HG02870 (cell line): ENCODE results near the gene EMX1.

Experiments used
- ATAC-seq: cut with Tn5 transposase; IDR thresholded peaks from one replicate; pipeline ENCODE4 v1.9.1; 2021; ENCODE audit warnings: mild to moderate bottlenecking, moderate library complexity; ENCODE audit not compliant: unreplicated experiment

The EMX1 gene

DNA sequence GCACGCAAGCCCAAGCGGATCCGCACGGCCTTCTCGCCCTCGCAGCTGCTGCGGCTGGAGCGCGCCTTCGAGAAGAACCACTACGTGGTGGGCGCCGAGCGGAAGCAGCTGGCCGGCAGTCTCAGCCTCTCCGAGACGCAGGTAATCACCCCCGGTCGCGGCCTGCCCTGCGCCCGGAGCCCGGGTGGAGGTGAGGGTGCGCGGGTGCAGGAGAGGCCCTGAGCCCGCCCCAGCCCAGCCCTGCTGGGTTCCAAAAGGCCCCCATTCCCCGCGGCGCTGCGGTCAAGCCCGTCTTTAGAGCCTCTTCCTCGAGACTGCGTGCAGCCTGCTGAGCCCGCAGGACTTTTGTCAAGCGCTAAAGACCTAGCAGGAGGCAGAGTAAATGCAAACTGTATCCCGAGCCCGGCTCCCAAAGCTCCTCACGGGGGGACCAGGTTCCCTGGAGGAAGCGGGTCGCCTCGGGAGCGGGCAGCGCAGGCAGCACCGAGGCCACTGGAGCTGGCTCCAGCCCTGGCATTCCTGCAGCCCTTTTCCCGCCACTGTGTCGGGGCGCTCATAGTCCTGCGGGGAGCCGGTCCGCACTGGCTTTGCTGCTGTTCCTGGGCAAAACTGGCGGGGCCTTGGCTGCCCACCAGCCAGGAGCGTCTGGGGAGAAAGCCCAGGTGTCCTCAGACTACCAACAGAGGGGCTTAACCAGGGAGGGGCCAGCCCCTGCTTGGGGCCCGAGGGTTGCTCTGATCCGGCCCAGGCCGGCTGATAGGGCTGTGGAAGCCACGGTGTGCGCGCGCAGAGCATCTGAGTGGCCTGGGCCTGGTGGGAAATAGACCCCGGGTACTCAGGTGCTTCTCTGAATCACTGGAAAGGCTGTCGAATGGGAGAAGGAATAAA lies 7.3 kb downstream of the EMX1 start:
- no peak for ATAC-seq

DNA sequence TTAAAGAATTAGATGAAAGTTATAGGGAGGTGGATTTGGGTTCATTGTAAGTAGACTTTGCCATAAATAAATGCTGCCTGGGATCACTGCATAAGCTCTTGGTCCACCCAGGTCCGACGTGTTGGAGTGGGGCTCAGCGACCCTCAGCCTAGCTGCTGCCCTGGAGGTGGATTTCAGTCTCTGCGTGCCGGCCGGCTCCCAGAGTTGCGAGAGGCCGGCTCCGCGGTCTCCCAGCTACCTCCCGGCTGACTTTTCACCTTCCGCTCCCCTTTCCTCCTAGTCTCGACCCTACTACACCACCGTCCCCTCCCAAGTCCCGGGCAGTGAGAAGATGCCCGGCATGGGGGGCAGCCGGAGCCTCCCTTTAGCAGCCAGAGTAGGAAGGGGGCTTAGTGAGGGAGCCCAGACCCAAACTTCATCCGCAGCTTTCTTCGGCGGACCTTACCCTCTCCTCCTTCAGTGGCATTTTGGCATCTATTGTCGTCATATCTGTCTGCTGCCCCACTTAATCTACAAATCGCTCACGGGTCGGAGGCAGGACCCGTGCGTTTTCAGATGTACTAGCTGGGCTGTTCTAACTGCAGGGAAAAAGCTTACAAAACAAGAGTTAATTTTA lies 8.1 kb downstream of the EMX1 start:
- no peak for ATAC-seq

DNA sequence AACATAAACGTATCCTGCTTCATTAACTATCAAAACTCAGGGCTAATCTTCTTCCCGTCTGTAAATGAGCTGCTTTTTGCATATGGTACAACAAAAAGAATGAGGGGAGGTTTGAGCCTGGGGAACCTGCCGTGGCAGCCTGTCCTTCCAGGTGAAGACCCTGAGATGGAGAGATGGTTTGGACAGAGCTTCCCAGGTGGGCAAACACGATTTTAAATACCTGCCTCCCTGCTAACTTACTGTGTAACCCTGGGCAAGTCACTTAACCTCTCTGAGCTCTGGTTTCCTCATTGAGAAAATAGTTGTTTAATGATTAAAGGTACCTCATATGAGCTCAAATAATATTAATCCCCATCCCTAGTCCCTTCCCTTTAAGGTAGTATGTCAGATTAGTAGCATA lies 9.0 kb downstream of the EMX1 start:
- no peak for ATAC-seq

DNA sequence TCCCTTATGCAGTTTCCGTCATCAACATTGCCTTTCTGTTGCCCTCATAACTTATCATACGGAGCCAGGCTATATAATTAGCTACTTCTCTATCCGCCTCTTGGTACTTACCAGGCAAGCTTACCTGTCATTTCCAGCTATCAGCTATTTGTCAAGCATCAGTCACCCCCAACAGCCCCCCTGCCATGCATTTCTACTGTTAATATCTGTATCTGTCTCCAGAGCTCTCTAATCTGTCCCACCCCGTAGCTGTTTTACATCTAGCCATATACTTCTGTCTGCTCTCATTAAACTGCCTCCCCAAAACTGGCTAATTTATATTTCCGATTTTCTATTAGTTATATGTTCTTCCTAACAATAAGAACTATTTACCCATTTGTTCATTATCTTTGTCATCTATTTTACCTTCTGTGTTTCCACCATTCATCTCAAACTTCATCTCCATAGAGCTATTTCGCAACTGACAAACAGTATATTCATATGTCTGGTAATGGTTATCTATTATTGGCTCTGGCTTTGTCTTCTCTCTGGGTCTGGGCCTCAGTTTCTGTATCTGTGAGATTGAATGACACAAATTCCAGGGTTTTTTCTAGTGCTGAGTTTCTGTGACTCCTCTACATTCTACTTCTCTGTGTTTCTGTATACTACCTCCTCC lies 9.6 kb downstream of the EMX1 start:
- no peak for ATAC-seq

DNA sequence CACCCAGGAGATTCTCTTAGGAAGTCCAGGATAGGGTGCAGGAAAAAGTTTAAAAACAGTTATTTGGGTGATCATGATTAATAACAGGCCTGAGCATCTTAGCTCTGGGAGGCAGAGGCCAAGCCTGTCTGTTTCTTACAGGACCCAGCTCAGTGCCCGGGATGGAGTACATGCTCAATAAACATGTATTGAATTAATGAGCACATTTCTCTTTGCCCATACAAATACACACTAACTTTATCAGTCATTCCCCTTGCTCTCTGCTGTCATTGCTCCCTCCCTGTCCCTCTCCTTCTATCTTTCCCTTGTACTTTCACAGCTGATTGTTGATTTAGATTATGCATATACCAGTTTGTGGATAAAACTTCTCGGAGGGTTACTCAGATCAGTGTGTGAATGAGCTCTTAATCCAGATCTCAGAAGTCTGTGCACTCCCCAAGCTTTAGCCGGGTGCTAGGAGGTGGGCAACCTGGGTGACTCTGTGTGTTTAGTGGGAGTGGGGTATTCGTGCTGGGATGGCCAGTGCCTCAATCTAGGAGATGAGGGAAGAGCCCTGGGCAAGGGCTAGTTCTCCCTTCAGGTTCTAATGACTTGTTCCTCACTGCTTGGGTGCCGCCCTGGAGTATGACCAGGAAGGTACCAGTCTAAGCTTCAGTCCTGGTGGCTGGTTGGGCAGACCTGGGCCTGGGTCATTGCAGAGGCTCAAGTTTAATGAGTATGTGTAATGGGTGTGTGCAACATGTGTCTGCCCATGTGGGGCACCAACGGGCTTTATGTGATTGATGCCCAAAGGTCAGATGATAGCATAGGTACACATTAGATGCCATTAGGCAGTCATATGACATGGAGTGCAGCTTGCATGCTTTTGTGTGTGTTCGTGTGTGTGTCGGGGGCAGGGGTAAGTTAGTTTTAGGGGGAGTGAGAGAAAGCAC lies 10.6 kb downstream of the EMX1 start:
- ATAC-seq = no peak

DNA sequence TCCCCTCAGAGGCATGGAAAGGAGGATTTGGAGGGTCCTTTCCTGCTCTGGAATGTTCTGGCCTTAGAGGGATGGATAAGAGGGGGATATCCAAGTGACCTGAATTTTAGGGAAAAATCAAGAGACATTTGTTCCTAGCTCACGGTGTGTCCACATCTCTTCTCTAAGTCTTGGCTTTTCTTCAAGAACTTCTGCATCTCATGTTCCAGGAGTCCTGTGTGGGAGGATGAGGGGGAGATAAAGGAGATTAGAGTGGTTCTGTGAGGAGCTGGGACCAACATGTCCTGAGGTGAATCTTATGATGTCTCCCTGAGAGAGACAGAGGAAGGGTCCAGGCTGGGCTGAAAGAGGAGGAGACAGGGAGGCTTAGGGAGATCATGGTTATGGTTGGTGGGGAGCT lies 11.7 kb downstream of the EMX1 start:
- no peak for ATAC-seq

DNA sequence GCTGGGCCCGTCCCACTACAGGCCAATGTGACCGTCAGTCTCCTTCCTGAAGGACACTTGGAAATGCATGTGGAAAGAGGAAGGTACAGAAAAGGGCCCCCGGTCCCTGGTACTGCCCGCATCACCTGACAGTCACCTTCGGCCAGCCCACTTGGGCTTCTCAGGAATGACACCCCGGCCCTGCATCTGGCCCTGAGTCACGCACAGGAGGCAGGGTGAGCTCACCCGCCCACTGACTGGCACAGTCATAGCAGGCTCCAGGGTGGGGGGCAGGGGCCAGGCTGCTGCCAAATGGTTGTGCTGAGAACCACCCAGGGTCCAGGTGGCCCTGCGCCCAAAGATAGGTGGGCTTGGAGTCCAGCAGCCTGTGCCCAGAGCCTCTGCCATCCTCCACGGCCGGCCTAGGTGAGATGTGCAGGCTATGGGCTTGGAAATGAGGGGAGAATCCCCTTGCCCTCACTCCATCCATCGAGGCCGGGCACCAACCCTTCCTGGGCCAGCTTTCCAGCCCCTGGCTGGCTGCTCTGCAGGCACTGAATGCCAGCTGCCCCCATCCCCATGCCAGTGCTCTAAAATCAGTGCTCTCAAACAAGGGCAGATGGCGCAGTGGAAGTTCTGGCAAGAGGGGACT lies 14.1 kb downstream of the EMX1 start:
- no peak for ATAC-seq

DNA sequence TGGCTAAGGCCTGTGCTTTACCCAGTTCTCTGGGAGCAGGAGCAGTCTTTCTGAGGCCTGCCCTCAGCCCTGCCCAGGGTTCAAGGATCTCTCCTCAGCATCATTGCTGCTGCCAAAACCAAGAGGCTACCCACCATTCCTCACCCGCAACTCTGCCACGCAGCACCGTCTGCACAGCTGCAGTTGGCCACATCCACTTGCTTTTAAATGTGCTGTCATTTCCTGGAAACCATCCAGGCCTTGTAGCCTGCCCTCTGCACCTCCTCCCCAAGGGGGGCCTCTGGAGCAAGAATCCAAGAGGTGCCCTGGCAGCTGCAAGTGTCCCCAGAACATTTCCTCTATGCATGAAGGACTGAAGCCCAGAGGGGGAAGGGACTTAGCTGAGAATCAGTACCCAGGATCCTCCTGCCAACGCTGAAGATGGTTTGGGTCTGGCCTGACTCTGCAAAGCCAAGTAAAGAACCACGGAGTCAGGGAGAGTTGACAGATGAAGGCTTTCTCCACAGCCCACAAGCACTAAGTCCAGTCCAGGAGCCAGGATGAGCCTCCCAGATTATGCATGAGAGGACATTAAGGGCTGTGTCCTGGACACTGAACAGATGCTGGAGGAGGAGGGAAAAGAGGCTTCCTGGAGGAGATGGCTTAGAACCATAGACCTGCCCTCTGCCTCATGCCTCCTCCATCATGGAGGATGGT lies 14.9 kb downstream of the EMX1 start:
- ATAC-seq = no peak

DNA sequence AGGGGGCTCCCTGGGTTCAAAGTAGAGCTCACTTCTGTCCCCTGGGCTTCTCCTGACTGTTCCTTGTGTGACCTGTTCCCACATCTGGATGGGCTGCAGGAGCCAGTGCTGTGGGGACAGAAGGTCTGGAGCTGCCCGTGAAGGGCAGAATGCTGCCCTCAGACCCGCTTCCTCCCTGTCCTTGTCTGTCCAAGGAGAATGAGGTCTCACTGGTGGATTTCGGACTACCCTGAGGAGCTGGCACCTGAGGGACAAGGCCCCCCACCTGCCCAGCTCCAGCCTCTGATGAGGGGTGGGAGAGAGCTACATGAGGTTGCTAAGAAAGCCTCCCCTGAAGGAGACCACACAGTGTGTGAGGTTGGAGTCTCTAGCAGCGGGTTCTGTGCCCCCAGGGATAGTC lies 15.5 kb downstream of the EMX1 start:
- no peak for ATAC-seq

DNA sequence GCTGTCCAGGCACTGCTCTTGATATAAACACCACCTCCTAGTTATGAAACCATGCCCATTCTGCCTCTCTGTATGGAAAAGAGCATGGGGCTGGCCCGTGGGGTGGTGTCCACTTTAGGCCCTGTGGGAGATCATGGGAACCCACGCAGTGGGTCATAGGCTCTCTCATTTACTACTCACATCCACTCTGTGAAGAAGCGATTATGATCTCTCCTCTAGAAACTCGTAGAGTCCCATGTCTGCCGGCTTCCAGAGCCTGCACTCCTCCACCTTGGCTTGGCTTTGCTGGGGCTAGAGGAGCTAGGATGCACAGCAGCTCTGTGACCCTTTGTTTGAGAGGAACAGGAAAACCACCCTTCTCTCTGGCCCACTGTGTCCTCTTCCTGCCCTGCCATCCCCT lies 15.9 kb downstream of the EMX1 start:
- ATAC-seq = no peak

DNA sequence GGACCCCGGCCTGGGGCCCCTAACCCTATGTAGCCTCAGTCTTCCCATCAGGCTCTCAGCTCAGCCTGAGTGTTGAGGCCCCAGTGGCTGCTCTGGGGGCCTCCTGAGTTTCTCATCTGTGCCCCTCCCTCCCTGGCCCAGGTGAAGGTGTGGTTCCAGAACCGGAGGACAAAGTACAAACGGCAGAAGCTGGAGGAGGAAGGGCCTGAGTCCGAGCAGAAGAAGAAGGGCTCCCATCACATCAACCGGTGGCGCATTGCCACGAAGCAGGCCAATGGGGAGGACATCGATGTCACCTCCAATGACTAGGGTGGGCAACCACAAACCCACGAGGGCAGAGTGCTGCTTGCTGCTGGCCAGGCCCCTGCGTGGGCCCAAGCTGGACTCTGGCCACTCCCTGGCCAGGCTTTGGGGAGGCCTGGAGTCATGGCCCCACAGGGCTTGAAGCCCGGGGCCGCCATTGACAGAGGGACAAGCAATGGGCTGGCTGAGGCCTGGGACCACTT lies 16.4 kb downstream of the EMX1 start:
- ATAC-seq = no peak

DNA sequence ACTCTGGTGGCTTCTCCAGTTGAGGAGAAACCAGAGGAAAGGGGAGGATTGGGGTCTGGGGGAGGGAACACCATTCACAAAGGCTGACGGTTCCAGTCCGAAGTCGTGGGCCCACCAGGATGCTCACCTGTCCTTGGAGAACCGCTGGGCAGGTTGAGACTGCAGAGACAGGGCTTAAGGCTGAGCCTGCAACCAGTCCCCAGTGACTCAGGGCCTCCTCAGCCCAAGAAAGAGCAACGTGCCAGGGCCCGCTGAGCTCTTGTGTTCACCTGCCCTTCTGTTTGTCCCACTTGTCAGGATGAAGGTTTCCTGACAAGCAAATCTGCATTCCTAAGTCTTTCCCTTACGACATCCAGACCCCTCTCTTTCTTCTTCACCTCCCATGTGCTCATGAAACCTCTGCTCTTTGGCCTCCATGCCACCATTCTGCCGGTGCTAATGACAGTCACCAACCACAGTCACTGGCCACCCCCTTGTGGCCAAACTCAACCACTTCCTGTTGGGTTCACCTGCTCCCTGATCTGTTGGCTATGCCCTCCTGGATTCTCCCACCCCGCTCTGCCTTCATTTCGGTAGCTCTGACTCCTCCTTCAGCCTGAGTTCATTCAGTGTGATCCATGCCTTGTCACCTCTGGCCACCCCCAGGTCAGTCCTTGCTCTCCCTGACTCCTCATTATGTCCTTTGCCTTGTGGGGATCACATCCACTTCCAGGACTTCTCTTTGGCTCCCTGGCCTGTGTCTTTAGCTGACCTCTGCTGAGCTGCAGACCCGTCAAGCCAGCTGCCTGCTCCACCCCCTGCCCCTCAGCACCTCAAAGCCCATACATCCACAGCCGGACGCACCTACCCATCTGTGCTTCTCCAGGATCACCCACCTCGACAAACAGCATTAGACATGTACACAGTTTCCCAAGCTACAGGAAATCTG lies 17.6 kb downstream of the EMX1 start:
- ATAC-seq = no peak

DNA sequence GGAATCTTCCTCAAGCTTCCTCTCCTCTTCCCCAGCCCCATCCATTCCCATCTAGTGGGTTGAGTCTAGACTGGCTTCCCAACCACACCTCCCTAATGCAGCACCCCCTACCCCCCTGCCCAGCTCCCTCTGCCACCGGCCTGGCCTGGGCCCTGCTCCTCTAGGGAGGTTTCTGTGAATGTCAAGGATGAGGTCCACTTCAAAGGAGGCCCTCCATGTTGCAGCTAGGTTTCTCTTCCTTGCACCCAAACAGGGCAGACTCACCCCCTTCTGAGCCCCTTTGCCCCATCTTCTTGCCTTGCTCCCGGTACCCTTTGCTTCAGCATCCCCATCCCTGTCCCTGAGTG lies 18.3 kb downstream of the EMX1 start:
- no peak for ATAC-seq

DNA sequence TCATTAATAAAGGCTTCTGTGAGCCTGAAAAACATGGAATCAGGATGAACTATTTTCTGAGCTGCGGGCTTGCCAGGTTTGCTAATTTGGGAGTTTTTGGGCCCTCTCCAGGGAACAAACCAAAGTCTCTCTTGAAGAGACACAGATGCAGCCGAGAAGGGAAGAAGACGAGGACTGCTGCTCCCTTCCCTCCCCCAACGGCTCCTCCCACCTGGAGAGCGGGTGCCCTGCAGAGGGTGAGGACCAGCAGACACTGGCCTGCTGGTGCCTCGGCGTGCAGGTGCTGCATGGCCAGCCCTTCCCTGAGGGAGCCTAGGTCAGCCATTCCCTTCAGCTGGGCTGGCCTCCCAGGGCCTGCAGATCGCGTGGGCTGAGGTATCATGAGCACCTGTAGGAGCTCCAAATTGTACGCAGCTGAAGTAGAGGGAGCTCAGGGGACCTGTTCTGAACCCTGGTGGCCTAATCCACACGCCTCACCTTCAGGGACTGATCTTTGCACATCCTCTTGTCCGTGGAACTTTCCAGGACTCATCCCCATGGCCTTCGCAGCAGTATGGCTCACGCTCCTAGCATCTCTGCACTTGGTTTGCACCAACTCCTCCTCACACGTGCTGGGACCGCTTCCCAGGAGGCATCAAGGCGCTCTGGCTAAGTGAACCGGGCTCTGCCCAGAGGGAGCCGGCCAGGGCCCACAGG lies 19.5 kb downstream of the EMX1 start:
- no peak for ATAC-seq

DNA sequence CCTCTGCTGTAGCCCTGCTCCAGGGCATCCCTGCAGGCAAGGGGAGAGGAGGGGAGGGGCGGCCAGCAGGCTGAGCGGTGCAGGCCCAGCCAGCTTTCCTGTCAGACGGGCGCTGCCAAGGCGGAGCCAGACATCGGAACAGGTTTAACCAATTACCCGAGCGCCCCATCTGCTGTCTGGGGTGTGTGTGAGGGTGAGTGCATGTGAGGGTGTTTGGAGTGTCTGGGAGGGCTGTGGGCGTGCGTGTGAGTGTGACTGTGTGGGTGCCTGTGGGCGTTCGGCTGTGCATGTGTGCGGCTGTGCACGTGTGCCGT lies 20.0 kb downstream of the EMX1 start:
- no peak for ATAC-seq

DNA sequence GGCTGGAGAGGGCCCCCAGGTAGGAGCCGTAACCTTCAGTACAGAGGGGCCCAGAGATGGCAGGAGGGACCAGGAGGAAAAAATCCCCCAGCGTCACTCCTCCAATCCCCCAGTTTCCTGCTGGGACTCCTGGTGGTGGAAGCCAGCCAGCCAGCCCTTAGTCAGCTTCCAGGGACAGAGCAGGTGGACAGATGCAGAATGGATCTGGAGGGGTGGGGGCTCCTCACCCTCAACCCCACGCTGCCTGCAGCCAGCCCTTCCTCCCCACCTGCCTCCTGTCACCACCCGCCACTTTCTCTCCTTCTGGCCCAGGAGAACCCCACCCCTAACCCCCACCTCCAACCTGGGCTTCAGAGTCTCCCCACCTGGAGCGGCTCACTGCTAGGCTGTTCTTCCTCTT lies 21.1 kb downstream of the EMX1 start:
- ATAC-seq = no peak

DNA sequence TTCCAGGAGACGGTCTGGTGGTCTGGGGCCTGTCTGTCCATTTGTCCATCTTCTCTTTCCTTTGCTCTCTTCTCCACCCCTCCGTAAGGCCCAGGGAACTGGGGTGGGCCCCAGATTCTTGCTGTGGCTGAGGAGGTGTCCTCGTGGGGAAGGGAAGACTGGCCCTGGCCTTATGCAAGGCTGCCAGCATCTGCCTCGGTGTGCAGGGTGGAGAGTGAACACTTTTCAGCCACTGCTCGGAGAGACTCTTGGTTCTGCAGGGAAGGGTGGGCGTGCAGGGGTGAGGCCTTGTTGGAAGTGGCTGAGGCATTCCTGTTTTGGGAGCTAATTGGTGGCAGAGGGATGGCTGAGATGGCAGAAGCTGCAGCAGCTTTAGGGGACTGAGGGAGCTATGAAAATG lies 23.0 kb downstream of the EMX1 start:
- ATAC-seq = no peak

DNA sequence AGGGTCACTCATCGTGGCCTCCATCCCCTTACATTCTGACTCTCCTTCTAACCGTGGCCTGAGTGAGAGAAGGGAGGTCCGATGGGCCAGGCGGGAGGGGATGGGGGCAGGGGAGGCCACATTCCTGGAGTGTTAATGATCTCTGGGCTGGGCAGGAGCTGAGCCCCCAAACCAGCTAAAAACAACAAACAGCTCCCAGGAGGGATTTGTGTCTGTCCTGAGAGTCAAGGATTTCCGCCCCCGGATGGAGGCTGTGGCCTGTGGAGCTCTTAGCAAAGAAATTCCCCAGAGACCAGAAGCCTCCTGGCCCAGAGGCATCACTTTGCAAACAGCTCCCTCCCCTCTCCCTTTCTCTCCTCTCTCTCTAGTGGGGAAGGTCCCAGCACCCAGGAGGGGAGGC lies 23.5 kb downstream of the EMX1 start:
- no peak for ATAC-seq
